Measurements from ENCODE around the gene SLC6A19. TPM values are rescaled to one million over a fixed set of nuclear protein-coding genes. Genes with fewer than 3 reads are reported as not detected.

Gene SLC6A19
- total RNA-seq, 1 experiment from 2014 or later, result 0.04 TPM

DNA sequence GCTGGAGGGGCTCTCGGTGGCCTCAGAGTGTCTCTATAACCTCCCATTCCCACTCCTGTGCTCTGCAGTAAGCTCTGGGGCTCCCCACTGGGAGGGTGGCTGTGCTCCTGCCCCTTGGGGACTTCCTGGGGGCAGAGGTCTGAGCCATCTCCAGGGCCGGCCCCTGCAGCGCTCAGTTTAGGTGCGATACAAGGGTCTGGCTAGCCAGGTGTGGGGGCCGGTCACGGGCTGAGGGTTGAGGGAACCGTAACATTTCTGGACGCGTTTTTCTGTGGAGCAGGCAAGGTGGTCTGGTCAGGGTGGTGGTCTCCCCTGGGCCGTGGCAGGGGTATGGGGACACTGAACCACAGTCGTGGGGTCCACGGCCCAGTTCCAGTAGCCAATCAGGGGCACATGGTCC, 38.0 kb upstream of the SLC6A19 start:
- H3K27me3 Mint-ChIP-seq (ENCODE audit: low read depth), result peaks cover 3% of the 10 kb centered on the region
- DNase-seq (ENCODE audit: low spot score), result no peak
- TF ChIP-seq SP1 (CRISPR knock-in tag; conservative IDR thresholded peaks at IDR 0.05), result no peak
- no peak for TF ChIP-seq HMGA2 (CRISPR knock-in tag; IDR thresholded peaks at IDR 0.05)
- no peak for TF ChIP-seq ZNF671 (CRISPR knock-in tag; IDR thresholded peaks at IDR 0.05)
- TF ChIP-seq, protein P1, sequence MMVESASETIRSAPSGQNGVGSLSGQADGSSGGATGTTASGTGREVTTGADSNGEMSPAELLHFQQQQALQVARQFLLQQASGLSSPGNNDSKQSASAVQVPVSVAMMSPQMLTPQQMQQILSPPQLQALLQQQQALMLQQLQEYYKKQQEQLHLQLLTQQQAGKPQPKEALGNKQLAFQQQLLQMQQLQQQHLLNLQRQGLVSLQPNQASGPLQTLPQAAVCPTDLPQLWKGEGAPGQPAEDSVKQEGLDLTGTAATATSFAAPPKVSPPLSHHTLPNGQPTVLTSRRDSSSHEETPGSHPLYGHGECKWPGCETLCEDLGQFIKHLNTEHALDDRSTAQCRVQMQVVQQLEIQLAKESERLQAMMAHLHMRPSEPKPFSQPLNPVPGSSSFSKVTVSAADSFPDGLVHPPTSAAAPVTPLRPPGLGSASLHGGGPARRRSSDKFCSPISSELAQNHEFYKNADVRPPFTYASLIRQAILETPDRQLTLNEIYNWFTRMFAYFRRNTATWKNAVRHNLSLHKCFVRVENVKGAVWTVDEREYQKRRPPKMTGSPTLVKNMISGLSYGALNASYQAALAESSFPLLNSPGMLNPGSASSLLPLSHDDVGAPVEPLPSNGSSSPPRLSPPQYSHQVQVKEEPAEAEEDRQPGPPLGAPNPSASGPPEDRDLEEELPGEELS (CRISPR knock-in tag; IDR thresholded peaks at IDR 0.05), result no peak
- TF ChIP-seq NFE2L1 (CRISPR knock-in tag; IDR thresholded peaks at IDR 0.05), result no peak
- no peak for TF ChIP-seq MXD4 (CRISPR knock-in tag; IDR thresholded peaks at IDR 0.05; ENCODE audit: borderline replicate concordance)
- no peak for TF ChIP-seq MYBL2 (CRISPR knock-in tag; IDR thresholded peaks at IDR 0.05)
- TF ChIP-seq, protein P2, sequence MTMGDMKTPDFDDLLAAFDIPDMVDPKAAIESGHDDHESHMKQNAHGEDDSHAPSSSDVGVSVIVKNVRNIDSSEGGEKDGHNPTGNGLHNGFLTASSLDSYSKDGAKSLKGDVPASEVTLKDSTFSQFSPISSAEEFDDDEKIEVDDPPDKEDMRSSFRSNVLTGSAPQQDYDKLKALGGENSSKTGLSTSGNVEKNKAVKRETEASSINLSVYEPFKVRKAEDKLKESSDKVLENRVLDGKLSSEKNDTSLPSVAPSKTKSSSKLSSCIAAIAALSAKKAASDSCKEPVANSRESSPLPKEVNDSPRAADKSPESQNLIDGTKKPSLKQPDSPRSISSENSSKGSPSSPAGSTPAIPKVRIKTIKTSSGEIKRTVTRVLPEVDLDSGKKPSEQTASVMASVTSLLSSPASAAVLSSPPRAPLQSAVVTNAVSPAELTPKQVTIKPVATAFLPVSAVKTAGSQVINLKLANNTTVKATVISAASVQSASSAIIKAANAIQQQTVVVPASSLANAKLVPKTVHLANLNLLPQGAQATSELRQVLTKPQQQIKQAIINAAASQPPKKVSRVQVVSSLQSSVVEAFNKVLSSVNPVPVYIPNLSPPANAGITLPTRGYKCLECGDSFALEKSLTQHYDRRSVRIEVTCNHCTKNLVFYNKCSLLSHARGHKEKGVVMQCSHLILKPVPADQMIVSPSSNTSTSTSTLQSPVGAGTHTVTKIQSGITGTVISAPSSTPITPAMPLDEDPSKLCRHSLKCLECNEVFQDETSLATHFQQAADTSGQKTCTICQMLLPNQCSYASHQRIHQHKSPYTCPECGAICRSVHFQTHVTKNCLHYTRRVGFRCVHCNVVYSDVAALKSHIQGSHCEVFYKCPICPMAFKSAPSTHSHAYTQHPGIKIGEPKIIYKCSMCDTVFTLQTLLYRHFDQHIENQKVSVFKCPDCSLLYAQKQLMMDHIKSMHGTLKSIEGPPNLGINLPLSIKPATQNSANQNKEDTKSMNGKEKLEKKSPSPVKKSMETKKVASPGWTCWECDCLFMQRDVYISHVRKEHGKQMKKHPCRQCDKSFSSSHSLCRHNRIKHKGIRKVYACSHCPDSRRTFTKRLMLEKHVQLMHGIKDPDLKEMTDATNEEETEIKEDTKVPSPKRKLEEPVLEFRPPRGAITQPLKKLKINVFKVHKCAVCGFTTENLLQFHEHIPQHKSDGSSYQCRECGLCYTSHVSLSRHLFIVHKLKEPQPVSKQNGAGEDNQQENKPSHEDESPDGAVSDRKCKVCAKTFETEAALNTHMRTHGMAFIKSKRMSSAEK (CRISPR knock-in tag; IDR thresholded peaks at IDR 0.05; ENCODE audit: borderline replicate concordance), result no peak
- TF ChIP-seq, protein P3, sequence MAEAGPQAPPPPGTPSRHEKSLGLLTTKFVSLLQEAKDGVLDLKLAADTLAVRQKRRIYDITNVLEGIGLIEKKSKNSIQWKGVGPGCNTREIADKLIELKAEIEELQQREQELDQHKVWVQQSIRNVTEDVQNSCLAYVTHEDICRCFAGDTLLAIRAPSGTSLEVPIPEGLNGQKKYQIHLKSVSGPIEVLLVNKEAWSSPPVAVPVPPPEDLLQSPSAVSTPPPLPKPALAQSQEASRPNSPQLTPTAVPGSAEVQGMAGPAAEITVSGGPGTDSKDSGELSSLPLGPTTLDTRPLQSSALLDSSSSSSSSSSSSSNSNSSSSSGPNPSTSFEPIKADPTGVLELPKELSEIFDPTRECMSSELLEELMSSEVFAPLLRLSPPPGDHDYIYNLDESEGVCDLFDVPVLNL (CRISPR knock-in tag; IDR thresholded peaks at IDR 0.05; ENCODE audit: borderline replicate concordance, low read depth), result no peak
- TF ChIP-seq, protein P4, sequence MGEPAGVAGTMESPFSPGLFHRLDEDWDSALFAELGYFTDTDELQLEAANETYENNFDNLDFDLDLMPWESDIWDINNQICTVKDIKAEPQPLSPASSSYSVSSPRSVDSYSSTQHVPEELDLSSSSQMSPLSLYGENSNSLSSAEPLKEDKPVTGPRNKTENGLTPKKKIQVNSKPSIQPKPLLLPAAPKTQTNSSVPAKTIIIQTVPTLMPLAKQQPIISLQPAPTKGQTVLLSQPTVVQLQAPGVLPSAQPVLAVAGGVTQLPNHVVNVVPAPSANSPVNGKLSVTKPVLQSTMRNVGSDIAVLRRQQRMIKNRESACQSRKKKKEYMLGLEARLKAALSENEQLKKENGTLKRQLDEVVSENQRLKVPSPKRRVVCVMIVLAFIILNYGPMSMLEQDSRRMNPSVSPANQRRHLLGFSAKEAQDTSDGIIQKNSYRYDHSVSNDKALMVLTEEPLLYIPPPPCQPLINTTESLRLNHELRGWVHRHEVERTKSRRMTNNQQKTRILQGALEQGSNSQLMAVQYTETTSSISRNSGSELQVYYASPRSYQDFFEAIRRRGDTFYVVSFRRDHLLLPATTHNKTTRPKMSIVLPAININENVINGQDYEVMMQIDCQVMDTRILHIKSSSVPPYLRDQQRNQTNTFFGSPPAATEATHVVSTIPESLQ (CRISPR knock-in tag; IDR thresholded peaks at IDR 0.05), result no peak
- no peak for TF ChIP-seq FOXP1 (CRISPR knock-in tag; IDR thresholded peaks at IDR 0.05; ENCODE audit: borderline replicate concordance)
- no peak for ATAC-seq
- no peak overlapping the region for H3K27ac Mint-ChIP-seq
- no peak overlapping the region for H3K4me3 Mint-ChIP-seq
- peaks cover 2% of the 10 kb centered on the region; the same call in 1 of the 2 replicates for H3K4me1 Mint-ChIP-seq
- ChIA-PET POLR2A (interaction anchor here (0.6 kb wide), 1 partner anchor 161 kb away, joined by 3 read pairs; no protein-coding TSS in a partner anchor), CTCF (interaction anchor here (1.1 to 2.5 kb wide), 4 partner anchors 11 to 181 kb away, joined by 3 to 10 read pairs (median 6); no protein-coding TSS in a partner anchor)
- H3K36me3 Mint-ChIP-seq, result no peaks in the 10 kb centered on the region
- no peaks in the 10 kb centered on the region for H3K9me3 Mint-ChIP-seq

DNA sequence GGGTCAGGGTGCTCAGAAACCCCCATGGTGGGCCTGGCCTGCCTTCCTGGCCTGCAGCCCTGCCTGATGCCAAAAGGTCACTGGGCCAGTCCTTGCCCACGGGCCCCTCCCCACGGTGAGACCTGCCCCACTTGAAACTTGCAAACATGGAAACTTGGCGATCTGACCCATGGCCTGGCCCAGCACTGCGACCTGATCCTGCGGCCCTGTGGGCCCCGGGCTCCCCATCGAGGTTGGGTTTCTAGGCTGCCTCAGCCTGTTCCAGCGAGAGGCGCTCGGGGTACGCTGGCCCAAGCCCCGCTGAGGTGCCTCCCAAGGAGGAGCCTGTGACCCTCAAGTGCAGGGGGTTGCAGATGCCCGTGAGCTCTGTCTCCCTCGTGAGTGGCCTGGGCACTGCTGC, 37.5 kb upstream of the SLC6A19 start:
- no peak overlapping the region for H3K27ac Mint-ChIP-seq
- no peaks in the 10 kb centered on the region for H3K27me3 Mint-ChIP-seq (ENCODE audit: low read depth)
- H3K4me3 Mint-ChIP-seq, result no peak overlapping the region
- H3K9me3 Mint-ChIP-seq, result no peaks in the 10 kb centered on the region
- ChIA-PET CTCF (no interaction called here), POLR2A (no interaction called here)
- ATAC-seq (no peak), DNase-seq (ENCODE audit: low spot score) (no peak)
- peaks cover 2% of the 10 kb centered on the region; the same call in 1 of the 2 replicates for H3K4me1 Mint-ChIP-seq
- no peaks in the 10 kb centered on the region for H3K36me3 Mint-ChIP-seq
- TF ChIP-seq, protein P5, sequence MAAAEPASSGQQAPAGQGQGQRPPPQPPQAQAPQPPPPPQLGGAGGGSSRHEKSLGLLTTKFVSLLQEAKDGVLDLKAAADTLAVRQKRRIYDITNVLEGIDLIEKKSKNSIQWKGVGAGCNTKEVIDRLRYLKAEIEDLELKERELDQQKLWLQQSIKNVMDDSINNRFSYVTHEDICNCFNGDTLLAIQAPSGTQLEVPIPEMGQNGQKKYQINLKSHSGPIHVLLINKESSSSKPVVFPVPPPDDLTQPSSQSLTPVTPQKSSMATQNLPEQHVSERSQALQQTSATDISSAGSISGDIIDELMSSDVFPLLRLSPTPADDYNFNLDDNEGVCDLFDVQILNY (CRISPR knock-in tag; IDR thresholded peaks at IDR 0.05), result no peak
- no peak for TF ChIP-seq ZBTB21 (CRISPR knock-in tag; IDR thresholded peaks at IDR 0.05; ENCODE audit: borderline replicate concordance)
- no peak for TF ChIP-seq ZNF396 (CRISPR knock-in tag; IDR thresholded peaks at IDR 0.05; ENCODE audit: borderline replicate concordance)
- TF ChIP-seq ESRRA (CRISPR knock-in tag; IDR thresholded peaks at IDR 0.05; ENCODE audit: borderline replicate concordance), result no peak
- TF ChIP-seq KAT7 (CRISPR knock-in tag; IDR thresholded peaks at IDR 0.05; ENCODE audit: borderline replicate concordance), result no peak
- TF ChIP-seq RORB (CRISPR knock-in tag; IDR thresholded peaks at IDR 0.05), result no peak
- TF ChIP-seq NR2C2 (CRISPR knock-in tag; IDR thresholded peaks at IDR 0.05), result no peak
- TF ChIP-seq, protein P6, sequence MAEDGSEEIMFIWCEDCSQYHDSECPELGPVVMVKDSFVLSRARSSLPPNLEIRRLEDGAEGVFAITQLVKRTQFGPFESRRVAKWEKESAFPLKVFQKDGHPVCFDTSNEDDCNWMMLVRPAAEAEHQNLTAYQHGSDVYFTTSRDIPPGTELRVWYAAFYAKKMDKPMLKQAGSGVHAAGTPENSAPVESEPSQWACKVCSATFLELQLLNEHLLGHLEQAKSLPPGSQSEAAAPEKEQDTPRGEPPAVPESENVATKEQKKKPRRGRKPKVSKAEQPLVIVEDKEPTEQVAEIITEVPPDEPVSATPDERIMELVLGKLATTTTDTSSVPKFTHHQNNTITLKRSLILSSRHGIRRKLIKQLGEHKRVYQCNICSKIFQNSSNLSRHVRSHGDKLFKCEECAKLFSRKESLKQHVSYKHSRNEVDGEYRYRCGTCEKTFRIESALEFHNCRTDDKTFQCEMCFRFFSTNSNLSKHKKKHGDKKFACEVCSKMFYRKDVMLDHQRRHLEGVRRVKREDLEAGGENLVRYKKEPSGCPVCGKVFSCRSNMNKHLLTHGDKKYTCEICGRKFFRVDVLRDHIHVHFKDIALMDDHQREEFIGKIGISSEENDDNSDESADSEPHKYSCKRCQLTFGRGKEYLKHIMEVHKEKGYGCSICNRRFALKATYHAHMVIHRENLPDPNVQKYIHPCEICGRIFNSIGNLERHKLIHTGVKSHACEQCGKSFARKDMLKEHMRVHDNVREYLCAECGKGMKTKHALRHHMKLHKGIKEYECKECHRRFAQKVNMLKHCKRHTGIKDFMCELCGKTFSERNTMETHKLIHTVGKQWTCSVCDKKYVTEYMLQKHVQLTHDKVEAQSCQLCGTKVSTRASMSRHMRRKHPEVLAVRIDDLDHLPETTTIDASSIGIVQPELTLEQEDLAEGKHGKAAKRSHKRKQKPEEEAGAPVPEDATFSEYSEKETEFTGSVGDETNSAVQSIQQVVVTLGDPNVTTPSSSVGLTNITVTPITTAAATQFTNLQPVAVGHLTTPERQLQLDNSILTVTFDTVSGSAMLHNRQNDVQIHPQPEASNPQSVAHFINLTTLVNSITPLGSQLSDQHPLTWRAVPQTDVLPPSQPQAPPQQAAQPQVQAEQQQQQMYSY (CRISPR knock-in tag; IDR thresholded peaks at IDR 0.05), result no peak
- no peak for TF ChIP-seq TEAD1 (CRISPR knock-in tag; IDR thresholded peaks at IDR 0.05)
- TF ChIP-seq SP1 (CRISPR knock-in tag; conservative IDR thresholded peaks at IDR 0.05), result no peak
- TF ChIP-seq GTF2I (CRISPR knock-in tag; conservative IDR thresholded peaks at IDR 0.05), result no peak
